Vagina (tissue), 2 donors: Measurements from ENCODE around the gene RDH8. TPM values are rescaled to one million over a fixed set of nuclear protein-coding genes. Genes with fewer than 3 reads are reported as not detected.

ENCODE experiments used
- DNase-seq, 2 donors: peaks; one replicate each; pipeline ENCODE4 v3.0.0-alpha.2; 2017; ENCODE audit errors: extremely low spot score in 2 of 2
- H3K27ac ChIP-seq: fragments of 200-600 bp; sonication (generic); one replicate; pipeline ENCODE4 v1.5.1; 2019
- H3K27me3 ChIP-seq: fragments of 200-600 bp; sonication (generic); one replicate; pipeline ENCODE4 v1.5.1; 2019
- H3K36me3 ChIP-seq, 2 donors: fragments of 200-600 bp; sonication (generic); one replicate each; pipeline ENCODE4 v1.5.1; 2017 to 2019
- H3K4me1 ChIP-seq: fragments of 200-600 bp; sonication (generic); one replicate; pipeline ENCODE4 v1.5.1; 2019
- H3K4me3 ChIP-seq, 2 donors: fragments of 200-600 bp; sonication (generic); 1 replicate in 1 of 2; 2 replicates in 1 of 2; pipeline ENCODE4 v1.5.1; 2016 to 2019
- H3K9me3 ChIP-seq: fragments of 200-600 bp; sonication (generic); one replicate; pipeline ENCODE4 v1.5.1; 2019
- POLR2A ChIP-seq, 2 donors: fragments of 450-650 bp; IDR thresholded peaks; one replicate each; pipeline ENCODE4 v1.6.1; 2017; ENCODE audit warnings: antibody characterized with exemption in 2 of 2, mild to moderate bottlenecking in 2 of 2, moderate library complexity in 2 of 2
- POLR2AphosphoS5 ChIP-seq, 2 donors: sonication (generic); formaldehyde crosslinking; IDR thresholded peaks; one replicate each; pipeline ENCODE4 v1.9.0; 2017; ENCODE audit warnings: antibody characterized with exemption in 2 of 2, mild to moderate bottlenecking in 2 of 2, low read depth in 1 of 2; ENCODE audit not compliant: insufficient read depth in 1 of 2
- intact Hi-C: fragments of 100-400 bp; cut with DNase I; formaldehyde crosslinking; loops from one replicate; pipeline ENCODE4 v1.15.1; 2023
- total RNA-seq: library from RNA; depleted of rRNA; stranded (reverse); fragments of >200 nt; gene quantifications from one replicate; pipeline ENCODE4 v1.2.3, GENCODE V29; 2016
- TF ChIP-seq, protein P1 (sequence below), 3 experiments: fragments of 450-650 bp in 2 of 3; fragments of 200-600 bp in 1 of 3; sonication (generic) in 1 of 3; IDR thresholded peaks; one replicate each; pipeline ENCODE4 v1.5.1; 2017 to 2019; ENCODE audit warnings: antibody characterized with exemption in 3 of 3, mild to moderate bottlenecking in 2 of 3, moderate library complexity in 2 of 3

Gene RDH8
- total RNA-seq, 1 donor from 2014 or later: not detected

GRCh38 chr19:9968820-9969687 lies 44.2 kb upstream of the RDH8 start:
- no peak for TF ChIP-seq POLR2A (IDR thresholded peaks at IDR 0.05)
- TF ChIP-seq, protein P1, sequence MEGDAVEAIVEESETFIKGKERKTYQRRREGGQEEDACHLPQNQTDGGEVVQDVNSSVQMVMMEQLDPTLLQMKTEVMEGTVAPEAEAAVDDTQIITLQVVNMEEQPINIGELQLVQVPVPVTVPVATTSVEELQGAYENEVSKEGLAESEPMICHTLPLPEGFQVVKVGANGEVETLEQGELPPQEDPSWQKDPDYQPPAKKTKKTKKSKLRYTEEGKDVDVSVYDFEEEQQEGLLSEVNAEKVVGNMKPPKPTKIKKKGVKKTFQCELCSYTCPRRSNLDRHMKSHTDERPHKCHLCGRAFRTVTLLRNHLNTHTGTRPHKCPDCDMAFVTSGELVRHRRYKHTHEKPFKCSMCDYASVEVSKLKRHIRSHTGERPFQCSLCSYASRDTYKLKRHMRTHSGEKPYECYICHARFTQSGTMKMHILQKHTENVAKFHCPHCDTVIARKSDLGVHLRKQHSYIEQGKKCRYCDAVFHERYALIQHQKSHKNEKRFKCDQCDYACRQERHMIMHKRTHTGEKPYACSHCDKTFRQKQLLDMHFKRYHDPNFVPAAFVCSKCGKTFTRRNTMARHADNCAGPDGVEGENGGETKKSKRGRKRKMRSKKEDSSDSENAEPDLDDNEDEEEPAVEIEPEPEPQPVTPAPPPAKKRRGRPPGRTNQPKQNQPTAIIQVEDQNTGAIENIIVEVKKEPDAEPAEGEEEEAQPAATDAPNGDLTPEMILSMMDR (IDR thresholded peaks at IDR 0.05): no peak
- TF ChIP-seq POLR2AphosphoS5 (IDR thresholded peaks at IDR 0.05; ENCODE audit: insufficient read depth in 1 of 2, low read depth in 1 of 2): no peak
- DNase-seq: no peak
- no peak overlapping the region for H3K4me3 ChIP-seq
- no peaks in the 10 kb centered on the region for H3K9me3 ChIP-seq
- intact Hi-C loops: no loop called here
- no peak overlapping the region for H3K27ac ChIP-seq
- H3K4me1 ChIP-seq: no peaks in the 10 kb centered on the region
- H3K27me3 ChIP-seq: no peaks in the 10 kb centered on the region
- peaks cover 0 to 25% of the 10 kb centered on the region in 2 donors for H3K36me3 ChIP-seq

- no peak for DNase-seq
- peaks cover 0 to 22% of the 10 kb centered on the region in 2 donors for H3K36me3 ChIP-seq
These were observed 43.7 kb upstream of the RDH8 start for GRCh38 chr19:9969688-9969975.

GRCh38 chr19:9970481-9970880 lies 42.8 kb upstream of the RDH8 start:
- no peaks in the 10 kb centered on the region for H3K27me3 ChIP-seq
- H3K36me3 ChIP-seq: peaks cover 0 to 22% of the 10 kb centered on the region in 2 donors
- intact Hi-C loops: no loop called here
- no peak for DNase-seq
- H3K9me3 ChIP-seq: no peaks in the 10 kb centered on the region
- H3K27ac ChIP-seq: no peak overlapping the region
- TF ChIP-seq POLR2AphosphoS5 (IDR thresholded peaks at IDR 0.05; ENCODE audit: insufficient read depth in 1 of 2, low read depth in 1 of 2) (no peak), POLR2A (IDR thresholded peaks at IDR 0.05) (no peak)
- TF ChIP-seq, protein P1 (IDR thresholded peaks at IDR 0.05): no peak
- no peaks in the 10 kb centered on the region for H3K4me1 ChIP-seq
- H3K4me3 ChIP-seq: no peak overlapping the region

More at GRCh38 chr19:9969688-9969975, 43.7 kb upstream of the RDH8 start:
- Histone ChIP-seq H3K4me3 (no peak overlapping the region), H3K9me3 (no peaks in the 10 kb centered on the region), H3K27ac (no peak overlapping the region), H3K4me1 (no peaks in the 10 kb centered on the region), H3K27me3 (no peaks in the 10 kb centered on the region)
- TF ChIP-seq, protein P1 (IDR thresholded peaks at IDR 0.05): no peak
- TF ChIP-seq POLR2A (IDR thresholded peaks at IDR 0.05) (no peak), POLR2AphosphoS5 (IDR thresholded peaks at IDR 0.05; ENCODE audit: insufficient read depth in 1 of 2, low read depth in 1 of 2) (no peak)
- intact Hi-C loops: no loop called here

DNA sequence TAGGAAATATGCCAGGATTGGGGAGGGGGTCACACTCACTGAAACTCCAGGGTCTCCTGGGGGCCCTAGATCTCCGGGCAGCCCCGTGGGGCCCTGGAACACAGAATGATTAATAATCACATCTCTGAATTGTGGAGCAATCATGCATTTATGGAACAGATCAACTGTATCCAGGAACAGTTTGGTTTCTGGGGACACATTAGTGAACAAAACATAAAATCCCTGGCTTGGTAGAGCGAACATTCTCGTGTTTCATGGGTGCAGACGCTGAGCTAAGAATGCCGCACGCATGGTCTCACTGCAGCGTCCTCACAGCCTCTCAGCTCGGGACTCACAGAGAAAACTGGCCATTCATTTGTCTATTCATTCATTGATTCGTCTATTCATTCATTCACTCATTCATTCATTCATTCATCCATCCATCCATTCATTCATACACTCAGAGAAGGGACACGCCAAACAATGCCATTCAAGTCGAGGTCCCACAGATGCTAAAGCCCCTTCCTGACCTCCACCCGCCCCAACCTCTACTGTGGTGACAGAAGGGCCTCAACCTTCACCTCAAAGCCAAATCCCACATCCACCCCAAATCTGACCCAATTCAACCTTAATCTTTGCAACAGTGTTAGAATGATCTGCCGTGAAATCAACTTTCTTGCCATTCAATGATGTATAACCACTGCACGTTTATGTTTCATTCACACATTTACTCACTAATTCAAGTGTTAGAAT lies 42.0 kb upstream of the RDH8 start:
- H3K9me3 ChIP-seq: no peaks in the 10 kb centered on the region
- DNase-seq: no peak
- no peaks in the 10 kb centered on the region for H3K4me1 ChIP-seq
- H3K27me3 ChIP-seq: no peaks in the 10 kb centered on the region
- no peak for TF ChIP-seq POLR2A (IDR thresholded peaks at IDR 0.05)
- intact Hi-C loops: no loop called here
- no peak overlapping the region for H3K4me3 ChIP-seq
- H3K36me3 ChIP-seq: peaks cover 0 to 22% of the 10 kb centered on the region in 2 donors
- no peak overlapping the region for H3K27ac ChIP-seq

GRCh38 chr19:9972103-9972502 lies 41.2 kb upstream of the RDH8 start:
- Histone ChIP-seq H3K4me3 (no peak overlapping the region), H3K9me3 (no peaks in the 10 kb centered on the region), H3K27ac (no peak overlapping the region), H3K4me1 (no peaks in the 10 kb centered on the region), H3K36me3 (peaks cover 0 to 22% of the 10 kb centered on the region in 2 donors), H3K27me3 (no peaks in the 10 kb centered on the region)
- no peak for DNase-seq
- intact Hi-C loops: no loop called here
- TF ChIP-seq POLR2AphosphoS5 (IDR thresholded peaks at IDR 0.05; ENCODE audit: insufficient read depth in 1 of 2, low read depth in 1 of 2) (no peak), POLR2A (IDR thresholded peaks at IDR 0.05) (no peak)
- TF ChIP-seq, protein P1 (IDR thresholded peaks at IDR 0.05): no peak
